GM21717 (cell line): ENCODE data around the gene MEOX2.

ENCODE experiments used
- ATAC-seq: cut with Tn5 transposase; IDR thresholded peaks from one replicate; pipeline ENCODE4 v1.9.1; 2021; ENCODE audit warnings: mild to moderate bottlenecking, moderate library complexity; ENCODE audit not compliant: unreplicated experiment

MEOX2 gene

DNA sequence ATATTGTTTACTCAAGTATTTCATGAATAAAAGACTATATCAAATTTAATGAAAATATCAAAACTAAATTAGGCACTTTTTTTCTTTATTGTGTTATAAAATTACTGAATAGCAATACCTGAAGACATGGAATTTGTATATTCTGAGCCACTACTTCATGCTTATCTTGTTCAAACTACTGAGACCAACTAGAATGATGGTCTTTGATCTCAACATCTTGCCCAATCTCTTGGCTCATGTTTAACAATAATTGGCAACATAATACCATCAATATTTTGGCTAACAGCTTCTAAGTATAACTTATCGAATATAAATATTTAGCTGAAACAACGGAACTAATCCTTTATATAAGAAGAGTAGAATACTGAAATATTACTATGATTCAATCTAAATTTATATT, 68.2 kb downstream of the MEOX2 start:
- ATAC-seq: no peak

- no peak for ATAC-seq
These were observed 74.3 kb downstream of the MEOX2 start for GRCh38 chr7:15612205-15612604.

GRCh38 chr7:15610503-15610902, 76.0 kb downstream of the MEOX2 start:
- ATAC-seq: no peak

- ATAC-seq: no peak
These were observed 77.2 kb downstream of the MEOX2 start for GRCh38 chr7:15609287-15609686.

- no peak for ATAC-seq
These were observed 78.8 kb downstream of the MEOX2 start for GRCh38 chr7:15607529-15608210.

DNA sequence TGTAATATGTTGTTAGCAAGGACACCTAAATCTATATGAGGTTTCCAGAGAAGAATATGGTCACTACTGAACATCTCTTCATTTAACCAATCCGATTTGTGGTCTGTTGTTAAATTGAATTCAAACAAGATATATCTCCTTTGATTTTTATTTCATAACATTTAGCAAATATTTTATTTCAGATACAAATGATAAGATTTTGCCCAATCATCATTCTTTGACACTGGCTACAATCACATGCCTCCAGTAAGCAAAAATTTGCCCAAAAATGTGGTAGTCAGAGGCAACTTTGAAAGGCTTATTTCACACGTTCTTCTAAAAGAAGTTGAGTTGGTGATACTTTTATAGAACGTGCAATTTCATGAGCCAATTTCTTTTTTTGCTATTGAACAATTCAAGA, 79.9 kb downstream of the MEOX2 start:
- no peak for ATAC-seq

DNA sequence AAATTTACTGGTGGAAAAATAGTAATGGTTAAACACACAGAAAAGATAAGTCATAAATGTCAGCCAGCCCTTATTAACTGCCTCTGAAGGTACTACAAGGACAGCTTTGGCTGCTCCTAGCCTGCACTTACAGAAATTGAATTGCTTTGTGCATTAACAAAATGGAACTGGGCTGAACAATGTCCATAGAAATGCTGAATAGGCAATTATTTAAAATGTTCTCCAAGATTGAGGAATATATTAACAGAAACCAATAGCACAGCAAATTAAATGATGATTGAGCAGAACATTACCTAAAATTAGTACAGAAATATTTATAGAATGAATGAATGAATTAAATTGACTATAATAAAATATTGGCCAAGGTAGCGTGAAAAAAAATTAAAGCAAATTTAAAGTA, 82.3 kb downstream of the MEOX2 start:
- ATAC-seq: no peak

GRCh38 chr7:15603124-15603523, 83.4 kb downstream of the MEOX2 start:
- ATAC-seq: no peak

GRCh38 chr7:15602236-15602635, 84.2 kb downstream of the MEOX2 start:
- no peak for ATAC-seq

DNA sequence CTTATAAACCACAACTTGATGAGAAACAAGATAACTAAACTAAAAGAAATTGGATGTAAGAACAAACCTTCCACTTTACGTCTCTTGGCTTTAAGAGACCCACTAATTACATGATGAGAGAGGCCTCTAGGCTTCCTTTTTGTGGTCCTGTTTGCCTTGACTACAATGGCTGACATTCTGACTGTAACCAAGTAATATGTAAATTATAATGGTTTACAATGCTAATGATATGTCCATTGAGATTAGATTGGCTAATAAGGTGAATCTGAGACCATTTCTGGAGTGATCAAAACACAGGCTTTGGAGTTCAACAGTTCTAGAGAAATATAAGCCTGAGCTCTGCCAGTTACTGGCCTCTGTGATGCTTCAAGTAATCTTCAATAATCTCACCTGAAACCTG, 85.3 kb downstream of the MEOX2 start:
- ATAC-seq: no peak

DNA sequence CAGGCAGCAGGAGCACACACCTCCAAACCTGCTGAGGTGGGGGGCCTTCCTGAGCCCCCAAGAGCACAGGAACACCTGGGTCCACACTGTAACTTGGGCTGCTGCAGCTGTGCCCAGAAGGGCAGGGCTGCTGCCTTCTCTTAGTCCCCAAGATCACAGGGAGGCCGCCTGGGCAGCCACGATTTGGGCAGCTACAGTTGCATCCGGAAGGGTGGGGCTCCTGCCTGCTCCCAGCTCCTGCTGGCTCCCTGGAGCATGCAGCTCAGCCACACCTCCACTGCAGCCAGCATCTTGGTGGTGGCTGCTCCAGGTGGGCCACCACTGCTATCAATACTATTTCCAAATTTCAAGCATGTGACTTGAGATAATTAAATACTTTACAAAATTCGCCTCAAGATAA, 86.2 kb downstream of the MEOX2 start:
- no peak for ATAC-seq

DNA sequence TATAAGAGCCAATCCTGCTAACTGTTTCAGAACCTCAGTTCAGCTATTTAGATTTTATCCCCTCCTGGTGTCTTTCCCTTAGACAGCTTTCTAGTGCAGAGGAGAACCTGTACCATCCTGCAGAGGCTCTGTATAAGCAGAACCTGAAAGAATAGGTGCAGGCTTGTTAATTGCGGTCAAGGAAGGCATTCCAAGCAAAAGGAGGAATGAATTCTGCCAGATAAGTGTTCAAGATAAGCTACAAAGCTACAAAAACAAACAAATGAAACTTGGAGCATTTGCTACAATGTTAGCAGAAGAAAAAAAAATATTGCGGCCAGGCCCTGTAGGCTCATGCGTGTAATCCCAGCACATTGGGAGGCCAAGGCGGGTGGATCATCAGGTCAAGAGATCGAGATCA, 92.0 kb downstream of the MEOX2 start:
- no peak for ATAC-seq

DNA sequence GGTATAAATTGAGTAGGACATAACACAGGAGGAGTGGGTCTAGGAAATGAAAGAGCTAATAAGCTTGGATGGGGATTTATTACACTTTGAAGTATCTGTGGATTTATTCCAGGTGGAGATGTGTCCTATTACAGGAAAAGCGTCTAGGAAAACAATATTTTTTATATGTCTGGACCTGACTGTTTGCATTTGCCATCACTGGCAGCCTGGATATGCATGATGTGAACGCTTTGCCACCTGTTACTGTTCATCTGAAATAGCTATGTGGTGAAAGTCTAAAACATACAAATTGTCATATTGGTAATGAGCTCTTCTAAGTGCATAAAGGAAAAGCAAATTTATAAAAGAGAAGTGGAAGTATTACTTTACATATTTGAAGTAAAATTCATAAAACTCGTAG, 93.1 kb downstream of the MEOX2 start:
- ATAC-seq: no peak

DNA sequence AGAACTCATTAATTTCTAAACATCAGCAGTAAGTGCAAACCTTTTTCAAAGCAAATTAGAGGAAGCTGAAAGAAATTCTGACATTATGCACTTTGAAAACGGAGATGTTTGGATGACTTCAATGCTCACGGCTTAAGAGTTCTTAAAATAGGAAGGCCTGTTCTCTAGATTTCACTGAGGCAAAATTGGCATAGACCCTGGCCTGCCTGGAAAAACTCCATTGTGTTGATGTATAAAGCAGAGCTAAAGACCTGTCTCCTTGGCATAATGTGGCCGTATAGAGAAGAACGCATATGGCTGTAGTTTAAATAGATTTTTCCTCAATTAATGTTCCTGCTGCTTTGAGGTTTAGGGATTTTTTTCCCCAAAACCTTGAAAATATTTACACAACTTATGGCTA, 100.2 kb downstream of the MEOX2 start:
- ATAC-seq: no peak

- ATAC-seq: no peak
These were observed 101.9 kb downstream of the MEOX2 start for GRCh38 chr7:15584575-15584974.

DNA sequence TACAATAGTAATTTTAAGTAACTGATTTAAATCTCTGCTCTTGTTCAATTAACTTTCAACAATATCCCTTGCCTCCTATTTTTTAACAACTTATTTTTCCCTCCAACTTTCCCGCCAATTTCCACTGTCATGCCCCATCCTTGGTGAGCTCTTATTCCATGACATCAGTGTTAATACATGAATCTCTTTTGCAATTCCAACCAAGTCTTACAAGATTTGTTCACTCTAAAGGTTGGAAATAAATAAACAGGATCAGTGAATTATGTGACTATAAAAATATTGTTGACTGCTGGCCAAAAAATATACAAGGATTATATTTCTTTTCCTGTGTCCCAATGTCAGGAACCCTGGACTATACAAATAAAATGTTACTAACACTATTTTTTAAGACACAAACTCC, 103.7 kb downstream of the MEOX2 start:
- ATAC-seq: no peak

- no peak for ATAC-seq
These were observed 105.0 kb downstream of the MEOX2 start for GRCh38 chr7:15581352-15581951.

- ATAC-seq: no peak
These were observed 105.7 kb downstream of the MEOX2 start for GRCh38 chr7:15580604-15581351.

GRCh38 chr7:15577600-15577999, 108.9 kb downstream of the MEOX2 start:
- ATAC-seq: no peak

GRCh38 chr7:15571301-15571878, 115.1 kb downstream of the MEOX2 start:
- ATAC-seq: no peak

DNA sequence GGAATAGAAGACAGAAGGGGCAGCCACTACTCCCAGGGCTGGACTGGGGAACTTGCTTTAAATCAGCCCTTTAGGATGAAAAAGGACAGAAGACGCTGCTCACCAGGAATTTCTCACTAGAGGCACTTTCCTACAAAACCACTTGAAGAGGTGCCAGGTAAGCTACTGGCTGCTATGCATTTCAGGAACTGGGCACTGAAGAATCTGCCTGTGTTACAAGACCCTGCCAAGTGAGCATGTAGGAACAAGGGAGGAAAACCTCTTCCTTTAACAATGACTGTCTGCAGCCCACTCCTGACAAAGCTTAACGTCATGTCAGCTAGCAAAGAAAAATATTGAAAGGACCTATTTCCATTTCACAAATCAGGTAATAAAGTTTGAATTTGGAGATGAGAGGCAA, 118.8 kb downstream of the MEOX2 start:
- ATAC-seq: no peak

- no peak for ATAC-seq
These were observed 119.4 kb downstream of the MEOX2 start for GRCh38 chr7:15567036-15567435.
